GM21360 (cell line): Measurements from ENCODE around the gene CPM.

Experiments
- ATAC-seq: cut with Tn5 transposase; IDR thresholded peaks from one replicate; pipeline ENCODE4 v1.9.1; 2021; ENCODE audit warnings: mild to moderate bottlenecking, moderate library complexity; ENCODE audit not compliant: unreplicated experiment

Gene CPM

DNA sequence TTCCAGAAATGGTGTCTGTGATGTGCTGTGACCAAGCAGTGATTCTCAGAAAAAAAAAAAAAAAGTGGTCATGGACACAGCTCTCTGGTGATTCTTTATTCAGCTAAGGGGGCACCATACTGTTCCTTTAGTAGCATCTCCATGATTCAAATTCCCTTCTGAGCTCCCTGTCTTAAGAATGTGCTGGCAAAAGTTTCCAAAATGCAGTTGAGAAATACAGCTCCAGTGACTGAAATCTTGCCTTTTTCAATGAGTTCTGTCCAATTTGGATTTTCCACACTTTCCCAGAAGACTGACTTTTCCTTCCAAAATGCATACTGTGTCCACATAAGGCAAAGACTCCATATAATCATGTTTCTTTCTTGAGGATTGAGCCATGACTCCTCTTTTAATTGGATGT lies 24.3 kb upstream of the CPM start:
- ATAC-seq, result no peak

- no peak for ATAC-seq
Measured at GRCh38 chr12:68956466-68956865, 23.5 kb upstream of the CPM start.

DNA sequence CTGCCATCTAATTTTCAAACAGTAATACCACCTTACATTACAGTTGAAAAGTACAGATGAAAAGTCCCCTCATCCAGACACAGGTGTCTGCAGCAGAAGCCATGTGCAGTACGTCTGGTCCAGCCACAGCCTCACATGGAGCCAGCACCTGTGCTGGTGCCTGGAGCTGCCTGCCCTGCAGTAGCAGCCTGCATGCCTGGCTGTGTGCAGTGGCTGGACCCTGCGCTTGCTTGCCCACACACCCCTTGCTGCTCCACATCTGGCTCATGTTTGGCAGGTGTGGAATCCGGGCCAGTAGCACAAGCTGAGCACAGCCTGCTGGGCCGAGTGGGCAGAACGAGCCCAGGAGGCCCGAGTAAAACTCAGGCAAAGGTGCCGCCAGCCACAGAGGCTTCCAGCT lies 21.8 kb upstream of the CPM start:
- no peak for ATAC-seq

DNA sequence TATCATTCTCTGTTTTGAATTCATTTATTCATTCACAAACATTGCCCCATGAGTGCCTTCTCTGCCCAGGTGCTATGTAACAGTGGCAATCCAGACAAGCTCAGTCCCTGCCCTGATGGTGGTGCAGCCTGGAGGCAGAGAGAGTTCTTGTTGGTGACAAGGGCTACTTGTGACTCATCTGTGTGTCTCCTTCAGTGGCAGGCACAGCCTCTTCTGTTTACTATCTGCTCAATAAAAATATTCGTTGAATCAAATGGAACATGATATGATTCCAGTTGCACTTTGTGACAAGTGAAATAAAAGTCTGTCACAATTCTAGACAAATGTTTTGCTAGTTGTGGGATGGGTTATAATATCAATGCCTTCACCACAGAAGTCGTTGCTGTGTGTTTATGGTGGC lies 20.6 kb upstream of the CPM start:
- no peak for ATAC-seq

DNA sequence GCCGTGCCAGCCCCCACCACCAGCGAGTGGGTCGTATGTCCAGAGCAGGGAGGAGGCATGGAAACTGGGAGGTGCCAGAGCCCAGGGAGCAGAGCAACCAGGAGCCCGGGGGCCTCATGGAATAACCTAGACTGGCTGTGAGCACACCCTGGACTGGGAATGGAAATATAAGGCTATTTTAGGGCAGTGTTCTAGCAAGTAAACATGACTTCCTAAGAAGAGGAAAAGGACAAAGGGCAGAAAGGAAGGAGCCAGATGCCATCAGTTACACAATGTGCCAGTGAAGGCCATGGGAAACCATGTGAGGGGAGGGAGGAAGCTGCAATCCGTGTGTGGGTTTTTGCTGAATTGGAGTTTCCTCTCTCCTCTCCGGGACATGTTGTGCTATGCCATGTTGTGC lies 18.7 kb upstream of the CPM start:
- ATAC-seq, result no peak

DNA sequence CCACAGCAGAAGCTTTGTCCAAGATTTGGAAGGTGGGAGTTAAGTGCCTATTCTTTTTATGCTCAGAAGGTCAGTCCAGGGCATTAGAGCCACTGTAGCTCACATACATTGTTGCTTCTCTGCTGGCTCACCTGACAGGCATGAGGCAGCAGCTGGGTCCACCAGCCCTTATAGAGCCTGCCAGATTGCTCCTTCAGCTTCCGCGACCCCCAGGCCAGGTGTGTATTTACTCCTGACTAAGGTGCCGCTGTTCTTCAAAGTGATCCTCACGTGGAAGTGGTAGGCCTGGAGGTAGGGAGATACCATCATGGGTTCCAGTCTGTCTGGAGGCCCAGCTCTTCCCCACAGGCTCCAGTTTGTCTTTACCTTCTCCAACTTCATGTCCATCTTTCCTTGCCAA lies 17.5 kb upstream of the CPM start:
- ATAC-seq, result no peak

GRCh38 chr12:68945255-68945654 lies 12.3 kb upstream of the CPM start:
- no peak for ATAC-seq

DNA sequence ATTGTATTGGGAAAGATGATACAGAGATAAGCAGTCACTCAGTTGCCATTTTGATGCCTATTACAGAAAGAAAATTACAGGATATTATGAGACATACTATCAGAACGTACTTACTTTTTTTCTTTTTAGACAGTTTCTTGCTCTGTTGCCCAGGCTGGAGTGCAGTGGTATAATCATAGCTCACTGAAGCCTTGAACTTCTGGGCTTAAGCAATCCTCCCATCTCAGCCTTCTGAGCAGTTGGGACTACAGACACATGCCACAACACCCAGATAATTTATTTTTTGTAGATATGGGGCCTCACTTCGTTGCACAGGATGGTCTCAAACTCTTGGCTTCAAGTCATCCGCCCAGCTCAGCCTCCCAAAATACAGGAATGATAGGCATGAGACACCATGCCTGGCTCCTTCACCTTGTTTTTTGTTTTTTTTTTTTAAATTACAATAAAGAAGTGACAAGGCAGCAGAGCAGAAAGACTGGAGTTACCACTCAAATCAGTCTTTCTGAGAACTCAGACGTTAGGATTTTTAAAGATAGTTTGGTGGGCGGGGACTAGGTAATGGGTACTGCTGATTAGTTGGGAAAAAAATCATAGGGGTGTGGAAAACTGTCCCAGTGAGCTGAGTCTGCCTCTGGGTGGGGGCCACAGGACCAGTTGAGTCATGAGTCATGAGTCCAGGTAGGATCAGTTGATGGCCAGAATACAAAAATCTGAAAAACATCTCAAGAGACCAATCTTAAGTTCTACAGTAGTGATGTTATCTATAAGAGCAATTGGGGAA lies 11.5 kb upstream of the CPM start:
- no peak for ATAC-seq

GRCh38 chr12:68943848-68944247 lies 10.9 kb upstream of the CPM start:
- no peak for ATAC-seq

GRCh38 chr12:68940731-68941130 lies 7.8 kb upstream of the CPM start:
- ATAC-seq, result no peak

GRCh38 chr12:68939505-68939904 lies 6.5 kb upstream of the CPM start:
- no peak for ATAC-seq

- ATAC-seq, result no peak
Measured at GRCh38 chr12:68934392-68934791, 1.4 kb upstream of the CPM start.

- ATAC-seq, result peak; percentile 46
Measured at GRCh38 chr12:68932128-68932960, 627 bp downstream of the CPM start.

DNA sequence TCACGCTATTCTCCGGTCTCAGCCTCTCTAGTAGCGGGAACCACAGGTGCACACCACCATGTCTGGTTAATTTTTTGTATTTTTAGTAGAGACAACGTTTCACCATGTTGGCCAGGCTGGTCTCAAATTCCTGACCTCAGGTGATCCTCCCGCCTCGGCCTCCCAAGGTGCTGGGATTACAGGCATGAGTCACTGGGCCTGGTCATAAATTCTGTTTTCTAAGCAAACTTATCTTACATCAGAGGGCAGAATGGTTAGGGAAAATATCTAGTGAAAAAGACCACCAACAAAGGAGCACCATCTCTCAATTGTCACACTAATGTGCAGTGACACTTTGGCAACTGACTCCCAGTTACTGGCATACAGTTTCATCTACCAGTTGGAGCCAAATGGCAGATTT lies 2.8 kb downstream of the CPM start:
- no peak for ATAC-seq

DNA sequence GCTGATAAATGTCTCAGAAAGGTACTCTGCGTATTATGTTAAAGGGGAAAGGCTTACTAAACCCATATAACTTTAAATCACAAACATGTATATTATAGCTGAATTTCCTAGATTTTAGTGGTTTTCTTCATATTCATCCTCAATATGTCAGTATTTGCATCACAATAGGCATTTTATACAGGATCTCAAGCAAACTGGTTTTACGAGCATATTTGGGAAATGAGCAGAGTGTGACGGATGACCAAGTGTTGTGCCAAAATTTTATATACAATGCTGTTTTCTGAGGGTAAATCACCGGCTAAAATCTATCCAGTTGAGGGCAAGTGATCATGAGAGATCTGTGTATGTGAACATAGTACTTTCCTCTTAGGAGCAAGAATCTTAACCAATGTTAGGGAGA lies 8.4 kb downstream of the CPM start:
- ATAC-seq, result no peak

DNA sequence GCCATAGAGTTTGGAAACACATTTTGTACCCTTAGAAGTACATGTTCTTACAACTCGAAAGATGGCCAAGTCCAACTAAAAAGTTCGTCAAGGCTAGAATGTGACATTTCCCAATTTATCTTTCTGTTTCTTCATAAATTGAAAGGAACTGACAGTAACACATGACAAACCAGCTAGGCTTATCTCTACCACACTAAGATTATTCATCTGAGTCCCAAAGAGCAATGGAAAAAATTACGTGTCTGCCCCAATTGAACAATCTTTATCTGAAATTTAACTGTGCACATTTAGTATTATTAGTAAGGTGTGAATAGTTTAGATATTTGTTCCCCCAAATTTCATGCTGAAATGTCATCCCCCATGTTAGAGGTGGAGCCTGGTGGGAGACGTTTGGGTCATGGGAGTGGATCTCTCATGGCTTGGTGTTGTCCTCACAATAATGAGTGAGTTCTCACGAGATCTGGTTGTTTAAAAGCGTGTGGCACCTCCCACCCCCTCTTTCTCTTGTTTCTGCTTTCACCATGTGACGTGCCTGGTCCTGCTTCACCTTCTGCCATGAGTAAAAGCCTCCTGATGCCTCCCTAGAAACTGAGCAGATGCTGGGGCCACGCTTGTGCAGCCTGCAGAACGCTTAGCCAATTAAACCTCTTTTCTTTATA lies 13.3 kb downstream of the CPM start:
- ATAC-seq, result no peak

- ATAC-seq, result no peak
Measured at GRCh38 chr12:68918960-68919359, 14.0 kb downstream of the CPM start.

GRCh38 chr12:68915055-68915454 lies 17.9 kb downstream of the CPM start:
- no peak for ATAC-seq

- no peak for ATAC-seq
Measured at GRCh38 chr12:68913682-68914081, 19.3 kb downstream of the CPM start.

DNA sequence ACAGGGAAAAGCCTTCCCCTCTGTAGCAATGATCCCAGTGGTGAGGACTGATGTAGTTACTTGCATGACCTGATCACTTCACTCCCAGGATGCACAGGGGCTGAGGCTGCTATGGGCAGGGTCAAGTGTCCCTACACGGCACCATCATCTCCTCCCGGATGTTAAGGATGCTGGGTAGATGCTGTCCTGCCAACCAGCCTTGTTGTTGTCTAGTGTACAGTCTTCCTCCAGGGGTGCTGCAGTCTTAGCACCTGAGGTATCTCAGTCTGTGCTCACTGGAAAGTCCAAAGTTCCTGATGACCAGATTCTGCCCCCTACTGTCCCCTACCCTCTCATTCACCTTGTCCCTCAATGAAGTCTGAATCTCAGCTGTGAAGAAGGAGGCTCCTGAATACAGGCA lies 20.1 kb downstream of the CPM start:
- ATAC-seq, result no peak

DNA sequence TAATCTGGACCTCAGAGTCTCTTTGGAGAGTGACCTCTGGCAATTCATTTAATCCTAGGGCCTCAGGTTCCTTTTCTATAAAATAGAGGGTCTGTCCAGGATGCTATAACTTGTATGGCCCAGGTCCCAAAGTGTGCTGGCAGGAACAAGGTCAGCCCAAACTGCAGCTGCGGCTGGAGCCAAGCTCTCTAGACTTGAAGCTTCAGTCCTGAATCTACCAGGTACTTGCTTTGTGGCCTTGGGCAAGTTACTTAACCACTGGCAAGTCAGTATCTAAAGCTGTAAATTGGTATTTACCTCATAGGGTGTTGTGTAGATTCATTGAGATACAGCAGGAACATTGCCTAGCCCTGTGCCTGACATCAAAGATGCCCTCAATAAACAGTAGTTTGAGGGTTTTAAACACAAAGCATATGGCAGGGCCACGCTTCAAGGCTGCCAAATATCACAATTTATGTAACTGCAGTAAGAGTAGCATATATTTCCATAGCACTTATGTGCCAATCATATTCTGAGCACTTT lies 21.7 kb downstream of the CPM start:
- no peak for ATAC-seq

- no peak for ATAC-seq
Measured at GRCh38 chr12:68910128-68910527, 22.8 kb downstream of the CPM start.
